ENCODE measurements around the gene MMP12.

- no peak for TF ChIP-seq POLR2A (IDR thresholded peaks at IDR 0.05)
- no peak for TF ChIP-seq CTCF (IDR thresholded peaks at IDR 0.05)
These were observed 23.6 kb downstream of the MMP12 start for GRCh38 chr11:102850973-102851745.
